K562 (cell line): ENCODE data around the gene RSPRY1. TPM values are rescaled to one million over a fixed set of nuclear protein-coding genes. Genes with fewer than 3 reads are reported as not detected.

Experiments
- ATAC-seq: fragments of 200-7000 bp; cut with Tn5 transposase; 3 replicates; pipeline ENCODE4 v1.9.1; 2020; ENCODE audit warnings: moderate library complexity
- BruUV-seq: library from RNA; stranded (reverse); fragments of 400-500 nt; replicated peaks from 2 replicates; lab custom pipeline; 2021; lab: Mats Ljungman, UMichigan
- CTCF ChIA-PET: fragments of 300-600 bp; formaldehyde crosslinking; extraction: SDS; loops from one replicate; lab custom pipeline; 2021; ENCODE audit warnings: low intra/inter-chr PET ratio; lab: Yijun Ruan, JAX
- POLR2A ChIA-PET: fragments of 300-600, 350-650 bp; sonication (Branson Sonifier 250); formaldehyde crosslinking; extraction: SDS; loops from one replicate; lab custom pipeline; 2021; ENCODE audit warnings: antibody characterized with exemption, inconsistent platforms; lab: Yijun Ruan, JAX
- DNase-seq, 4 experiments: peaks; one replicate each; pipeline versions ENCODE4 v3.0.0 to v3.0.0-alpha.2; 2011 to 2018; ENCODE audit warnings: low spot score in 3 of 4, mixed read lengths in 3 of 4; ENCODE audit errors: extremely low read depth in 1 of 4
- FAIRE-seq: peaks from 2 replicates; lab custom pipeline; 2011; peaks lifted over from hg19 to GRCh38; lab: Jason Lieb, UNC
- H2AFZ ChIP-seq: 2 replicates; pipeline ENCODE4 v1.6.0; 2011; ENCODE audit warnings: low read depth, low read length, control low read depth, inconsistent platforms
- H3K27ac ChIP-seq: fragments of 200-600 bp; 3 replicates; pipeline ENCODE4 v1.8.0; 2011; ENCODE audit warnings: low read depth, mild to moderate bottlenecking, control low read depth, inconsistent platforms, low read length, moderate library complexity, mixed read lengths; ENCODE audit errors: extremely low read depth
- H3K27me3 ChIP-seq, 2 experiments: fragments of 300-600 bp in 1 of 2; 2 replicates in 1 of 2; 3 replicates in 1 of 2; pipeline versions ENCODE4 v1.6.0 to v1.8.0; 2011; ENCODE audit warnings: inconsistent platforms in 2 of 2, low read length in 2 of 2, mild to moderate bottlenecking in 1 of 2, mixed read lengths in 1 of 2, moderate library complexity in 1 of 2; ENCODE audit not compliant: control insufficient read depth in 2 of 2, insufficient read depth in 2 of 2
- H3K36me3 ChIP-seq: fragments of 300-600 bp; 3 replicates; pipeline ENCODE4 v1.8.0; 2011; ENCODE audit warnings: mild to moderate bottlenecking, low read length, inconsistent platforms; ENCODE audit not compliant: control insufficient read depth, insufficient read depth
- H3K4me1 ChIP-seq, 2 experiments: fragments of 200-600 bp in 1 of 2; replicated peaks in 1 of 2; 2 replicates in 1 of 2; 3 replicates in 1 of 2; pipeline versions ENCODE4 v1.5.1 to v1.8.0; 2011; ENCODE audit warnings: inconsistent platforms in 2 of 2, low read length in 2 of 2, mild to moderate bottlenecking in 1 of 2, mixed read lengths in 1 of 2, moderate library complexity in 1 of 2; ENCODE audit not compliant: control insufficient read depth in 2 of 2, insufficient read depth in 2 of 2
- H3K4me2 ChIP-seq: 2 replicates; pipeline ENCODE4 v1.6.1; 2011; ENCODE audit warnings: low read length, control low read depth, inconsistent platforms, mixed read lengths; ENCODE audit not compliant: insufficient read depth
- H3K4me3 ChIP-seq: fragments of 200-600 bp; sonication (generic), shearing (Covaris generic); 2 replicates; pipeline ENCODE4 v1.5.1; 2016; ENCODE audit warnings: control low read depth, inconsistent platforms
- H3K79me2 ChIP-seq: fragments of 200-600 bp; 3 replicates; pipeline ENCODE4 v1.8.0; 2011; ENCODE audit warnings: low read length, inconsistent platforms; ENCODE audit not compliant: control insufficient read depth, insufficient read depth
- H3K9ac ChIP-seq, 2 experiments: 2 replicates each; pipeline versions ENCODE4 v1.6.0 to v1.6.1; 2011; ENCODE audit warnings: low read depth in 2 of 2, low read length in 2 of 2, control low read depth in 1 of 2, inconsistent platforms in 1 of 2, mild to moderate bottlenecking in 1 of 2, mixed read lengths in 1 of 2; ENCODE audit not compliant: insufficient read depth in 1 of 2
- H3K9me1 ChIP-seq: one replicate; pipeline ENCODE4 v1.6.0; 2011; ENCODE audit warnings: inconsistent platforms, mild to moderate bottlenecking, low read length, moderate library complexity; ENCODE audit not compliant: control insufficient read depth, insufficient read depth
- H3K9me3 ChIP-seq: replicated peaks from 2 replicates; pipeline ENCODE4 v1.5.1; 2011; ENCODE audit warnings: low read depth, low read length, inconsistent platforms; ENCODE audit not compliant: control insufficient read depth, insufficient read depth
- H4K20me1 ChIP-seq: replicated peaks from 2 replicates; pipeline ENCODE4 v1.6.1; 2011; ENCODE audit warnings: low read length, inconsistent platforms, mixed read lengths; ENCODE audit not compliant: control insufficient read depth, insufficient read depth
- DMBX1 ChIP-seq: fragments of 250-450 bp; sonication (Bioruptor Pico); IDR thresholded peaks from 2 replicates; pipeline ENCODE4 v1.8.0; 2022; ENCODE audit warnings: inconsistent platforms, mild to moderate bottlenecking, moderate library complexity, borderline replicate concordance
- NR4A1 ChIP-seq, 2 experiments: fragments of 250-450 bp in 1 of 2; fragments of 450-650 bp in 1 of 2; sonication (Bioruptor Pico) in 1 of 2; IDR thresholded peaks; 2 replicates each; pipeline versions ENCODE4 v1.4.0 to v1.6.1; 2016 to 2020; ENCODE audit warnings: mild to moderate bottlenecking in 2 of 2, missing compliant biosample characterization in 1 of 2, missing genetic modification characterization in 1 of 2, moderate library complexity in 1 of 2
- PTTG1 ChIP-seq: fragments of 450-650 bp; IDR thresholded peaks from 2 replicates; pipeline ENCODE4 v1.6.1; 2016; ENCODE audit warnings: low read depth, mild to moderate bottlenecking, missing genetic modification characterization, missing compliant biosample characterization
- SMAD4 ChIP-seq: fragments of 250-450 bp; sonication (Bioruptor Pico); conservative IDR thresholded peaks from 2 replicates; pipeline ENCODE4 v1.8.0; 2021; ENCODE audit warnings: inconsistent platforms, mild to moderate bottlenecking, moderate library complexity
- SMARCA5 ChIP-seq: fragments of 450-650 bp; IDR thresholded peaks from 2 replicates; pipeline ENCODE4 v1.6.1; 2016
- ZNF589 ChIP-seq: fragments of 200-800 bp; sonication (Bioruptor generic); IDR thresholded peaks from 2 replicates; pipeline ENCODE4 v1.6.1; 2016; ENCODE audit warnings: low read depth, missing genetic modification characterization, missing compliant biosample characterization
- ZNF76 ChIP-seq: fragments of 250-450 bp; sonication (Bioruptor Pico); IDR thresholded peaks from 2 replicates; pipeline ENCODE4 v1.4.0; 2020; ENCODE audit warnings: mild to moderate bottlenecking, moderate library complexity, borderline replicate concordance
- WGBS: fragments of 100-300 bp; shearing (Covaris generic); methylation state at CpG from one replicate; pipeline ENCODE4 v1.1.6; 2016; ENCODE audit warnings: low coverage, mixed read lengths; ENCODE audit not compliant: insufficient coverage; ENCODE audit errors: missing lambda C conversion rate; 5-methylcytosine and 5-hydroxymethylcytosine counted together
- in situ Hi-C: fragments of 300-500 bp; cut with MboI; formaldehyde crosslinking; loops from 4 replicates; pipeline ENCODE4 v1.15.0; 2018; ENCODE audit warnings: inconsistent platforms, mixed read lengths
- intact Hi-C: fragments of 100-400 bp; cut with micrococcal nuclease; formaldehyde crosslinking; loops from 2 replicates; pipeline ENCODE4 v1.14.2; 2022
- polyA plus RNA-seq, 8 experiments: library from polyadenylated mRNA; depleted of rRNA in 4 of 8; stranded (reverse) in 5 of 8; unstranded in 3 of 8; fragments of >200 nt; fragmentation: Nextera tagmentation in 2 of 8; fragmentation: Illumina TruSeq in 1 of 8; extraction: Ambion mirVana in 2 of 8; extraction: Trizol in 1 of 8; gene quantifications; 2 replicates each; pipeline versions ENCODE4 v1.2.1 to v1.2.3, GENCODE V29; 2011 to 2014; ENCODE audit warnings: inconsistent platforms in 1 of 8, missing spikeins in 1 of 8
- total RNA-seq, 7 experiments: library from RNA; depleted of rRNA in 6 of 7; stranded (reverse); fragments of >200 nt in 6 of 7; fragmentation: Illumina TruSeq in 2 of 7; extraction: Trizol in 2 of 7; gene quantifications; 2 replicates each; pipeline versions ENCODE4 v1.2.1 to v1.2.3, GENCODE V29; 2011 to 2021; ENCODE audit warnings: low replicate concordance in 1 of 7
- TF ChIP-seq, protein P1 (sequence below), 2 experiments: fragments of 250-450 bp in 1 of 2; fragments of 450-650 bp in 1 of 2; sonication (Bioruptor Pico) in 1 of 2; IDR thresholded peaks; 2 replicates each; pipeline versions ENCODE4 v1.6.1 to v1.8.0; 2016 to 2021; ENCODE audit warnings: mild to moderate bottlenecking in 2 of 2, moderate library complexity in 2 of 2, missing compliant biosample characterization in 1 of 2, missing genetic modification characterization in 1 of 2

Gene RSPRY1
- total and polyA plus RNA-seq, 9 of the 15 experiments (the other 6 are each of a cell fraction or from before 2014, with no cell fraction given): 10.2 to 27.8 (median 20.8) TPM

DNA sequence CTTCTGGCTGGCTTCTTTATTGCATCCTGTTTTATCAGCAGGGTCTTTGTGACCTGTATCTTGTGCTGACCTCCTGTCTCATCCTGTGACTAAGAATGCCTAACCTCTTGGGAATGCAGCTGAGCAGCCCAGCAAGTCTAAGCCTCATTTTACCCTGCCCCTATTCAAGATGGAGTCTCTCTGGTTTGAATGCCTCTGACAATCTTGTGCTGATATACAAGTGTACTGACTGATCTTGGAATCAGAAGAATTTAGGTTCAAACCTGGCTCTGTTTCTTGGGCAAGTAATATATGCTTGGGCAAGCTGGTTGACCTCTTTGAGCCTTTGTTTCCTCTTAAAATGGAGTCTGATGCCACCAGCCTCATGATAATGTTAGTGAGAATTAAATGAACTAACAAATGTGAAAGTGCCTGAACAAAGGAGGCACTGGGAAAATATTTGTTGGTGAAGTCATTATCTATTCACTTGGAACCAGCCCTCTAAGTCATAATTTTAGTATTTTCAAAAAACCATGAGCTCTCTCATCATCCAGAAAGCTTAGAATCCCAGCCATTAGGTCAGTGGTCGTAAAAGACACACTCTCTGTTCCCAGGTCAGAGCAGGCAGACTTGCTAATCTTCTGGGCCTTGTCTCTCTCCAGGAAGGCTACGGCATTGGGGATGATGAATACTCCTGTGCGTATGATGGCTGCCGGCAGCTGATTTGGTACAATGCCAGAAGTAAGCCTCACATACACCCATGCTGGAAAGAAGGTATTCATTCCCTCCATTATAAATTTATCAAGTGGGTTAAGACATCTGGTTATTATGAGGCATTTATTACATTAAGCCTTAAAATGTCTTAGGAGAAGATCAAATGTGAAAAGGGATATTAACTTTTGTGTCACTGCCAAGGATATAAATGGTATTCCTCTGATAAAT, 40.8 kb downstream of the RSPRY1 start:
- FAIRE-seq: no peak
- intact Hi-C loops: no loop called here

More for the DNA sequence above, 40.8 kb downstream of the RSPRY1 start:
- no peak overlapping the region for H2AFZ ChIP-seq
- H3K27me3 ChIP-seq: no peaks in the 10 kb centered on the region
- H3K9ac ChIP-seq: no peak overlapping the region
- ChIA-PET CTCF (no interaction called here), POLR2A (interaction anchor here (1.7 kb wide), 1 partner anchor 15 kb away, joined by 5 read pairs; no protein-coding TSS in a partner anchor)
- DNase-seq (no peak), ATAC-seq (no peak)
- H3K9me3 ChIP-seq: no peaks in the 10 kb centered on the region
- in situ Hi-C loops: no loop called here
- no peak overlapping the region for H3K27ac ChIP-seq
- BruUV-seq: no TSS peak
- no peaks in the 10 kb centered on the region for H4K20me1 ChIP-seq
- no peaks in the 10 kb centered on the region for H3K79me2 ChIP-seq
- no peak overlapping the region for H3K4me2 ChIP-seq
- no peak overlapping the region for H3K4me3 ChIP-seq
- H3K4me1 ChIP-seq: no peaks in the 10 kb centered on the region
- peaks cover 86% of the 10 kb centered on the region for H3K36me3 ChIP-seq
- TF ChIP-seq DMBX1 (CRISPR knock-in tag) (peak; percentile 61; the same call in 1 of the 2 replicates), NR4A1 (CRISPR knock-in tag; IDR thresholded peaks at IDR 0.05) (no peak), NR4A1 (tag; IDR thresholded peaks at IDR 0.05) (peak; percentile 67; the same call in 1 of the 2 replicates), SMARCA5 (no peak), ZNF76 (CRISPR knock-in tag) (no peak), PTTG1 (tag) (peak; percentile 28; the same call in 1 of the 2 replicates), ZNF589 (0 out of 2 replicates have a peak, but pooled peaks have one; percentile 30), SMAD4 (CRISPR knock-in tag) (0 out of 2 replicates have a peak, but pooled peaks have one; percentile 32)
- TF ChIP-seq, protein P1, sequence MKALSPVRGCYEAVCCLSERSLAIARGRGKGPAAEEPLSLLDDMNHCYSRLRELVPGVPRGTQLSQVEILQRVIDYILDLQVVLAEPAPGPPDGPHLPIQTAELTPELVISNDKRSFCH (CRISPR knock-in tag; IDR thresholded peaks at IDR 0.05): no peak
- TF ChIP-seq, protein P1 (tag; IDR thresholded peaks at IDR 0.05): 0 out of 2 replicates have a peak, but pooled peaks have one; percentile 42
- H3K9me1 ChIP-seq: no peaks in the 10 kb centered on the region
- 98% methylated on average over 4 of the region's 4 CpGs for WGBS
